ENCODE measurements around the gene MCRIP2. TPM values are rescaled to one million over a fixed set of nuclear protein-coding genes. Genes with fewer than 3 reads are reported as not detected.

Gene MCRIP2
- total RNA-seq, 8 experiments from 2014 or later, result 10.3 to 58.8 (median 31.3) TPM

DNA sequence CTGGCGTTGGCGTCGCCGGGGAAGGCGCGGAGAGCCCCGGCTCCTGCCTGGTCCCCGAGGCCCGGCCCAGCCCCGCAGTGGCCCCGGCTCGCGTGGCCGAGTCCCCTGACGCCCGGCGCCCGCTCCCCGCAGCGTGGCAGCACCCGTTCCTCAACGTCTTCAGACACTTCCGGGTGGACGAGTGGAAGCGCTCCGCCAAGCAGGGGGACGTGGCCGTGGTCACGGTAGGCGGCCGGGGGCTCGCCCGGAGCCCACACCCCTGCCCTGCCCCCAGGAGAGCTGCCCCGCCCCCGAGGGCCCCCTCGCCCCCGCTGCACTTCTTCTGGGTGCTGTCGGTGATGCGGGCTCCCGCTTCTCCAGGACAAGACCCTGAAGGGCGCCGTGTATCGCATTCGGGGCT, 8.0 kb downstream of the MCRIP2 start:
- H3K4me3 ChIP-seq, result peak overlapping the region; percentile 51 to 93 (median 77)
- 15% methylated on average over 4 of the region's 44 CpGs; no CpG with 5 or more reads in 9 of the 10 experiments for WGBS, 10 experiments
- H3K4me1 ChIP-seq (replicated peaks in 1 of 2), result peaks cover 18 to 19% of the 10 kb centered on the region in 2 donors
- in situ Hi-C loops (cut with MboI; ENCODE audit: low pct_unique_long_range_greater_than_20kb in 2 of 9, low sequenced_read_pairs in 9 of 9, unreplicated experiment in 9 of 9), result no loop called here
- H3K27ac ChIP-seq, result peak overlapping the region; percentile 20 to 98
- ATAC-seq (replicated peaks in 6 of 8), result peak; percentile 9 to 40 (median 27)

DNA sequence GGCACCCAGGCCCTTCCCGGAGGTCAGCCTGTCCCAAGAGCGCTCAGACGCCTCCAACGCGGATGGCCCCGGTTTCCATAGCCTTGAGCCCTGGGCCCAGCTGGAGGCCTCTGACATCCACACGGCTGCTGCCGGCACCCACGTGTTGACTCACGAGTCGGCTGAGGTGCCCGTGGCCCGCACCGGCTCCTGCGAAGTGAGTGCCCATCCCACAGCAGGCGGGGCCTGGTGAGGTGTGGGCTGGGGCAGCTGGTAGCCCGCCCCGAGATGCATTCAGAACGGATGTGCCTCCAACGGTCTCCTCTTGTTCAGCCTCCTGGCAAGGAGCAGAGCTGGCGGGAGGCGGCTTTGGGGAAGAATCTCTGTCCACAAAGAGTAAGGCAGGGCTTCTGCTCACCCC, 10.2 kb downstream of the MCRIP2 start:
- no peak for ATAC-seq (replicated peaks in 6 of 8)
- no peak overlapping the region for H3K27ac ChIP-seq
- WGBS, 10 experiments, result 80 to 90% (median 82%) methylated on average over 1 to 4 of the region's 22 CpGs; no CpG with 5 or more reads in 7 of the 10 experiments
- peaks cover 18 to 19% of the 10 kb centered on the region in 2 donors for H3K4me1 ChIP-seq (replicated peaks in 1 of 2)
- H3K4me3 ChIP-seq, result no peak overlapping the region
- in situ Hi-C loops (cut with MboI; ENCODE audit: low pct_unique_long_range_greater_than_20kb in 2 of 9, low sequenced_read_pairs in 9 of 9, unreplicated experiment in 9 of 9), result no loop called here

DNA sequence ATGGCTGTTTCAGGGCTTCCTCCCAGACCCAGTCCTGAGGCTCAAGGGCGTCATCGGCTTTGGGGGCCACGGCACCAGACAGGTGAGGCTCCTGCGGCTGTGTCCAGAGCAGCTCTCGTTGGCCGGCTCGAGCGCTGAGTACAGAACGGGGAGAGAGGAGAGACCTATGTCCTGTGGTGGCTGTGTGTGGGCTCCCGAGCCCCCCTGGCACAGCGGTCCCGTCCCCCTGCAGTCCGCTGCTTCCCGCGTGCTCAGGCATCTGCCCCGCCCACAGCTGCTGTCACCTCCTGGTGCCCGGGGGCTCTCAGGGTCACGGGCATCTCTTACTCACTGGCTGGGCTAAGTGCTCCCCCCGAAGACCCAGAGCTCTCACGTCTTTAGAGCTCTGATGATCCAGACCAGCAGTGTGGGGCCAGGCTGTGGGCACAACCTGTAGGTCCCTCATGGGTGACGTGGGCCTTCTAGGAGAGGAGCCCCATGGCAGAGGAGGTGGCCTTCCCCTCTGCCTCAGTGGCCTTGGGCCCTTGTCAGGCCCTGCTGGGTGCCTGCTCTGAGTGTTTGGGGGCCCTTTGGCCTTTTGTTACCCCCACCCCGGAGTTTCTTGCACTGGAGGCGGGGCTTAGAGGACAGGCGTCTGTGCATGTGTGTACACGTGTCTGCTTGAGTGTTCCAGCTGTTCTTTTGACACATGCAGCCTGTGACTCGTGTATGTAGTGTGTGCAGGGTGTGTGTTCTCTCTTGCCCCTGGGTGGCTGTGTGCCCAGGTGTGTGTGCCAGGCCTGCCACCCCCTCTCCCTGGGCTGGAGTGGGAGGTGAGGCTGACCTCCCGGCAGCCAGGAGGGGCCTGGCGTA, 11.1 kb downstream of the MCRIP2 start:
- Histone ChIP-seq H3K4me3 (no peak overlapping the region), H3K27ac (no peak overlapping the region), H3K4me1 (replicated peaks in 1 of 2) (peaks cover 18 to 19% of the 10 kb centered on the region in 2 donors)
- WGBS, 10 experiments, result 80 to 100% (median 91%) methylated on average over 2 to 5 of the region's 28 CpGs; no CpG with 5 or more reads in 6 of the 10 experiments
- no peak for ATAC-seq (replicated peaks in 6 of 8)
- in situ Hi-C loops (cut with MboI; ENCODE audit: low pct_unique_long_range_greater_than_20kb in 2 of 9, low sequenced_read_pairs in 9 of 9, unreplicated experiment in 9 of 9), result no loop called here

DNA sequence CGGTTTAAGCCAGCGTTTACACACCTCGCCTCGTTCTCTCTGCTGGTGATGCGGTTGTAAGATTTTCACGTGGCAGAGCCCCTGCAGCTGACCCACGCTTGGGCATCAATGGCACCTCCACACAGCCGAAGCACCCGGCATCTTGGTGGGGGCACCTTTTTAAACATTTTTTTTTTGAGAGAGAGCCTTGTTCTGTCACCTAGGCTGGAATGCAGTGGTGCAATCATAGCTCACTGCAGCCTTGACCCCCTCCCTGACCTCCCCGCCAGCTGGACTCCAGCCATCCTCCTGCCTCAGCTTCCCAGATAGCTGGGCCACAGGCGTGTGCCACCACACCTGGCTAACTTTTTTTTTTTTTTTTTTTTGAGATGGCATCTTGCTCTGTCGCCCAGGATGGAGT, 12.4 kb downstream of the MCRIP2 start:
- 86 to 100% (median 97%) methylated on average over 1 to 7 of the region's 12 CpGs; no CpG with 5 or more reads in 3 of the 10 experiments for WGBS, 10 experiments
- Histone ChIP-seq H3K4me1 (replicated peaks in 1 of 2) (peaks cover 11 to 12% of the 10 kb centered on the region in 2 donors), H3K27ac (no peak overlapping the region), H3K4me3 (no peak overlapping the region)
- in situ Hi-C loops (cut with MboI; ENCODE audit: low pct_unique_long_range_greater_than_20kb in 2 of 9, low sequenced_read_pairs in 9 of 9, unreplicated experiment in 9 of 9), result no loop called here
- no peak for ATAC-seq (replicated peaks in 6 of 8)

DNA sequence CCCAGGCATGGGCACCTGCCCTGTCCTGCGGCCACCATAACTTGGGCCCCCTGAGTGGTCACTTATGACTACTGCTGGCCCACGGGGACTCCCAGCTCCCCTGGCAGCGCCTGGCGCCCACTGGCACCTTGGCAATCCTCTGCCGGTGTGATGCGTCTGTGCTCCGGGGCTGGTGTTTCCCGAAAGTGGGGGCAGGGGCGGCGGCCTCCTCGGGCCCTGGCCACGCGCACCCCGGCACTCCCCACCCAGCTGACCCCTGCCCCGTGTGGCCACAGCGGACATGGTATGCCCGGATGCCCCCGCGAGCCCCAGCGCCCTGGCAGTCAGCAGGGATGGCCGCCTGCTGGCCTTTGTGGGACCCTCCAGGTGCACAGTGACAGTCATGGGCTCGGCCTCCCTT, 15.9 kb downstream of the MCRIP2 start:
- 96% methylated on average over 4 of the region's 22 CpGs; no CpG with 5 or more reads in 9 of the 10 experiments for WGBS, 10 experiments
- H3K4me1 ChIP-seq (replicated peaks in 1 of 2), result peaks cover 11 to 12% of the 10 kb centered on the region in 2 donors

DNA sequence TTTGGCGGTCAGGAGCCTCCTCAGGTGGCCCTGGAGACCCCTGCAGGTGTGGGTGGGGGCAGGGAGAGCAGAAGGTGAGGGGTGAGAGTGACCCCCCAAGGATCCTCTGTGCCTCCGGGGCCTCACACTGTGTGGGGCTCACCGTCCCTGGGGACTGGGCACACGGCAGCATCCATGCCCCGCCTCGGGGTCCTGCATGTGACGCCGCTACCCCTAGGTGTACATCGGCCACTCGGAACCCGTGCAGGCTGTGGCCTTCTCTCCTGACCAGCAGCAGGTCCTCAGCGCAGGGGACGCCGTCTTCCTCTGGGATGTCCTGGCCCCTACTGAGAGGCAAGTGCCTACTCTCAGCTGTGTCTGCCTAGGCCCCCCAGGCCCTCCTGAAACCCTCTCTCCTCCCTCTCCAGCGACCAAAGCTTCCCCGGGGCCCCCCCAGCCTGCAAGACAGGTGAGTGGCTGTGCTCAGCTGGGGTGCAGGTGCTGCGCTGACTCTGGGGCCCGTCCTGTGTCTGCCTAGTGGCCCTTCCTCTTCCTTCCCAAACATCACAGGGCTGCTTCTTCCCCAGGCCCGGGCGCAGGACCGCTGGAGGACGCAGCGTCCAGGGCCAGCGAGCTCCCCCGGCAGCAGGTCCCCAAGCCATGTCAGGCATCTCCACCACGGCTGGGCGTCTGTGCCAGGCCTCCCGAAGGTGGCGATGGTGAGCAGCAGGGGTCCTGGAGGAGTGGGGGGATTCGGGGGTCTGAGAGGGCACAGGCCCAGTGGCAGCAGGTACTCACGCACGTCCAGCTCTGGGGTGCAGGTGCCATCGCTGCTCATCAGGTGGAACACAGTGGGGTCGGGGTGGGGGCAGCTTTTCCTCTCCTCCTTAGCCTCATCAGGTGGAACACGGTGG, 17.3 kb downstream of the MCRIP2 start:
- Histone ChIP-seq H3K4me3 (no peak overlapping the region), H3K4me1 (replicated peaks in 1 of 2) (peaks cover 11 to 12% of the 10 kb centered on the region in 2 donors), H3K27ac (no peak overlapping the region)
- 83% methylated on average over 3 of the region's 35 CpGs; no CpG with 5 or more reads in 9 of the 10 experiments for WGBS, 10 experiments
- in situ Hi-C loops (cut with MboI; ENCODE audit: low pct_unique_long_range_greater_than_20kb in 2 of 9, low sequenced_read_pairs in 9 of 9, unreplicated experiment in 9 of 9), result no loop called here
- ATAC-seq (replicated peaks in 6 of 8), result no peak

More for the DNA sequence above, 15.9 kb downstream of the MCRIP2 start:
- H3K27ac ChIP-seq, result no peak overlapping the region
- H3K4me3 ChIP-seq, result no peak overlapping the region
- ATAC-seq (replicated peaks in 6 of 8), result no peak
- in situ Hi-C loops (cut with MboI; ENCODE audit: low pct_unique_long_range_greater_than_20kb in 2 of 9, low sequenced_read_pairs in 9 of 9, unreplicated experiment in 9 of 9), result no loop called here

DNA sequence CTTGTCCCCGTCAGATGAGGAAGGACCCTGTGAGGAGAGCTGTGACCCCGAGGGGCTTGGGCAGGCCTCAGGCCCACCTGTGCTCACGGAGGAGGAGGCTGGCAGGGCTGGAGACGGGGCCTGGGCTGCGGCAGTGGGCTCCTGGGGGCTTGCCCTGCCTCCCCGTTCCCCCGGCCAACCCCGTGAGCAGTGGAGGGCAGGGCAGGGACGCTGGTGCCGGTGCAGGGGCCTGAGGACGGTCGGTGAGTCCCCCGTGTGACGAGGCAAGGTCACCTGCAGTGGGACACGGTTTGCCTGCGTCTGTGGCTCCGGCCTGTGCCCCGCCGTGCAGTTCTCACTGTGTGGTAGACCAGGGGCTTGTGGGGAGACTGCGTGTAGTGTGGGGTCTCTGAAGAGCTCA, 18.0 kb downstream of the MCRIP2 start:
- peaks cover 11 to 12% of the 10 kb centered on the region in 2 donors for H3K4me1 ChIP-seq (replicated peaks in 1 of 2)
- no peak overlapping the region for H3K27ac ChIP-seq
- in situ Hi-C loops (cut with MboI; ENCODE audit: low pct_unique_long_range_greater_than_20kb in 2 of 9, low sequenced_read_pairs in 9 of 9, unreplicated experiment in 9 of 9), result no loop called here
- 87% methylated on average over 3 of the region's 20 CpGs; no CpG with 5 or more reads in 9 of the 10 experiments for WGBS, 10 experiments
- no peak overlapping the region for H3K4me3 ChIP-seq
- ATAC-seq (replicated peaks in 6 of 8), result no peak

DNA sequence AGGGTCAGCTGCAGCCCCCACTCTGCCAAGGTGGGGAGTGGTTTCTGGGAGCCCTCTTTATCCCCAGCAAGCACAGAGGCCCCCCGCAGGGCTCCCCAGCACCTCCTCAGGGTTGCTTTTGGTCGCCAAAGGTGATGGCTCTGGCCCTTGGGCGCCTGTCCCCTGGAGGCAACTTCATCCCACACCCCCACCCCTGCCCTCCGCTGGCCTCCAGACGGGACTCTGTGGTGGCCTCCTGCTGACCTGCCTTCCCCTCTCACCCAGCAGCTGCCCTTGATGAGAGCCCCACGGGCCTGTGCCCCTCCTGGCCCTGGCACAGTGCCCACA, 18.5 kb downstream of the MCRIP2 start:
- in situ Hi-C loops (cut with MboI; ENCODE audit: low pct_unique_long_range_greater_than_20kb in 2 of 9, low sequenced_read_pairs in 9 of 9, unreplicated experiment in 9 of 9), result no loop called here
- 83% methylated on average over 1 of the region's 6 CpGs; no CpG with 5 or more reads in 9 of the 10 experiments for WGBS, 10 experiments
- H3K27ac ChIP-seq, result peak overlapping the region in 1 of 2 donors; percentile 35
- no peak for ATAC-seq (replicated peaks in 6 of 8)
- peaks cover 11 to 12% of the 10 kb centered on the region in 2 donors for H3K4me1 ChIP-seq (replicated peaks in 1 of 2)
- no peak overlapping the region for H3K4me3 ChIP-seq

DNA sequence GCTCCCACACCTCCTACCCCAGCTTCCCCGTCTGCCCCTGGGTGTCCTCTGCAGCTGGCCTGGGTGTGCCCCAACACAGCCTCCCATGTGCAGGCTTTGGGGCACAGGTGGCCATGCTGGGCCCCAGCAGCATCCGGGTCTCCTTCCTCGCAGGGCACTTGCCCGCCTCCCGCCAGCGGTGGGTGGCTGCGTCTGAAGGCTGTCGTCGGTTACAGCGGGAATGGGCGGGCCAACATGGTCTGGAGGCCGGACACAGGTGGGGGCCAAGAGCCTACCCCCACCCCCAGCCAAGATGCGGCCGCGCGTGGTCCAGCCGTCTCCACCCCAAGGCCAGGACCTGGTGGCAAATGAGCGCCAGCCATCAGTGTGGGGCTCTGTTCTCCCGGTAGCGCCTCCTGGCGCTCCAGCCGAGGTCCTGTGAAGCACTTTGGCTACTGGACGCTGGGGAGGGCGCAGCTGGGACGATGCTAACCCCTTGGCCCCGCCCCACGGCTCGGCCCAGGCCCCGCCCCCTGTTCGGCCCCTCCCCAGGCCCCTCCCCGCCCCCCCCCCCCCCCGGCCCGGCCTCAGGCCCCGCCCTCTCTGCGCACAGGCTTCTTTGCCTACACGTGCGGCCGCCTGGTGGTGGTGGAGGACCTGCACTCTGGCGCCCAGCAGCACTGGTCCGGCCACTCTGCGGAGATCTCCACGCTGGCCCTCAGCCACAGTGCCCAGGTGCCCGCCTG, 19.0 kb downstream of the MCRIP2 start:
- ATAC-seq (replicated peaks in 6 of 8), result peak; percentile 21 to 96 (median 86)
- WGBS, 10 experiments, result 80% methylated on average over 1 of the region's 43 CpGs; no CpG with 5 or more reads in 9 of the 10 experiments
- in situ Hi-C loops (cut with MboI; ENCODE audit: low pct_unique_long_range_greater_than_20kb in 2 of 9, low sequenced_read_pairs in 9 of 9, unreplicated experiment in 9 of 9), result no loop called here
- Histone ChIP-seq H3K27ac (peak overlapping the region; percentile 38 to 75), H3K4me3 (peak overlapping the region in 1 of 5 donors; percentile 0), H3K4me1 (replicated peaks in 1 of 2) (peaks cover 11 to 12% of the 10 kb centered on the region in 2 donors)

DNA sequence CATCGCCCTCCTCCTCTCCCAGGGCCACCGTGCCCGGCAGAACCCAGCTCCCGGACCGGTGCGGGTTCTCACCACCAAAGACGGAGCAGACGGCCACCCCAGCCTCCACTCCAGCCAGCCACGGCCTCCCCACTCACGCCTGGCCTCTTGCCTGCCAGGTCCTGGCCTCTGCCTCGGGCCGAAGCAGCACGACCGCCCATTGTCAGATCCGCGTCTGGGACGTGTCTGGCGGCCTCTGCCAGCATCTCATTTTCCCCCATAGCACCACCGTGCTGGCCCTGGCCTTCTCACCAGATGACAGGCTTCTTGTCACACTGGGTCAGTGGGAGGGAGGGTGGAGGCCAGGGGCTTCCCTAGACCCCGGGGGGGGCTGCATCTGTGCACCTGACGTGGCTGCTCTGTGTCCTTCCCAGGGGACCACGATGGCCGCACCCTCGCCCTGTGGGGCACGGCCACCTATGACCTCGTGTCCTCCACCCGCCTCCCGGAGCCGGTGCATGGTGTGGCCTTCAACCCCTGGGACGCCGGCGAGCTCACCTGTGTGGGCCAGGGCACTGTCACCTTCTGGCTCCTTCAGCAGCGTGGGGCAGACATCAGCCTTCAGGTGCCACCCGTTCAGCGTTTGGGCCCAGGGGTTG, 19.7 kb downstream of the MCRIP2 start:
- WGBS, 10 experiments, result 40 to 100% (median 87%) methylated on average over 1 to 5 of the region's 35 CpGs; no CpG with 5 or more reads in 6 of the 10 experiments
- Histone ChIP-seq H3K4me1 (replicated peaks in 1 of 2) (peaks cover 11 to 12% of the 10 kb centered on the region in 2 donors), H3K4me3 (no peak overlapping the region), H3K27ac (peak overlapping the region; percentile 38 to 75)
- in situ Hi-C loops (cut with MboI; ENCODE audit: low pct_unique_long_range_greater_than_20kb in 2 of 9, low sequenced_read_pairs in 9 of 9, unreplicated experiment in 9 of 9), result no loop called here
- ATAC-seq (replicated peaks in 6 of 8), result peak in 2 of 8 experiments; percentile 10 to 24

DNA sequence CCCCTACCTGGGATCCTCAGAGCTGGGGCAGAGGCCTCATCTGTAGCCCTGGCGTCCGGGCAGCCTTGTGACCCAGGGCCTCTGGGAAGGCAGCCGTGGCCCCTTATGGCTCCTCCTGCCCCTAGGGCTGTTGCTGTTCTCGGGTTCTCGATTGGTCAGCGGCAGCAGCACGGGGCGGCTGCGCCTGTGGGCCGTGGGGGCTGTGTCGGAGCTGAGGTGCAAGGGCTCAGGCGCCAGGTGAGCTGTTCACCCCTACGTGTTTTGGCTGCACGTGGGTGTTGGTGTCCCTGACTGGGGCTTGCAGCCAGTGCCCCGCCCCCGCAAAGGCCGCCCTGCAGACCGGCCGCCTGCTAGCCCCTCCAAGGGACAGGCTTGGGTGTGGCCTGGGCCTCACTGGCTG, 20.5 kb downstream of the MCRIP2 start:
- in situ Hi-C loops (cut with MboI; ENCODE audit: low pct_unique_long_range_greater_than_20kb in 2 of 9, low sequenced_read_pairs in 9 of 9, unreplicated experiment in 9 of 9), result no loop called here
- Histone ChIP-seq H3K27ac (no peak overlapping the region), H3K4me1 (replicated peaks in 1 of 2) (peaks cover 11 to 12% of the 10 kb centered on the region in 2 donors), H3K4me3 (no peak overlapping the region)
- no peak for ATAC-seq (replicated peaks in 6 of 8)
- 60 to 100% (median 91%) methylated on average over 1 to 4 of the region's 19 CpGs; no CpG with 5 or more reads in 6 of the 10 experiments for WGBS, 10 experiments

DNA sequence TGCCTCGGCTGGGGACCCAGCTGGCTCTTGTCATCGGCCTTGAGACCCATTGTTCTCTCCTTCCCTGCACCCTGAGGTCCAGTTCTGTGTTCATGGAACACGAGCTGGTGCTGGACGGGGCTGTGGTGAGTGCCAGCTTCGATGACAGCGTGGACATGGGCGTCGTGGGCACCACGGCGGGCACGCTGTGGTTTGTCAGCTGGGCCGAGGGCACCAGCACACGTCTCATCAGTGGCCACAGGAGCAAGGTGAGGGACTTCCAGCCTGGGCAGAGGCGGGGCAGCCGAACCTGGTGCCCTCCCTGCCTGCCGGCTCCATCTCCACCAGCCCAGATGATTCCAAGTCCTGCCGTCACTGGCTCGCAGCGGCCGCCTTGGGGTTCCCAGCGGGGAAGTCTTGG, 21.0 kb downstream of the MCRIP2 start:
- Histone ChIP-seq H3K4me1 (replicated peaks in 1 of 2) (peaks cover 14% of the 10 kb centered on the region in 2 donors), H3K27ac (no peak overlapping the region), H3K4me3 (no peak overlapping the region)
- in situ Hi-C loops (cut with MboI; ENCODE audit: low pct_unique_long_range_greater_than_20kb in 2 of 9, low sequenced_read_pairs in 9 of 9, unreplicated experiment in 9 of 9), result no loop called here
- no peak for ATAC-seq (replicated peaks in 6 of 8)
- WGBS, 10 experiments, result 93 to 100% (median 100%) methylated on average over 1 to 5 of the region's 21 CpGs; no CpG with 5 or more reads in 7 of the 10 experiments
